ENCODE data around the gene ZNG1A.
"Not testable (repeated sequence)": the region's sequence is repeated elsewhere in the genome, so short reads cannot be mapped to it uniquely, and the experiment has no call there.

The ZNG1A gene

GRCh38 chr9:178140-178825 lies 573 bp downstream of the ZNG1A start:
- DNase-seq (ENCODE audit: low spot score); FAIRE-seq: not testable (repeated sequence)

GRCh38 chr9:169757-170156 lies 9.1 kb downstream of the ZNG1A start:
- DNase-seq (ENCODE audit: low spot score); FAIRE-seq: not testable (repeated sequence)

- FAIRE-seq; DNase-seq (ENCODE audit: low spot score): not testable (repeated sequence)
Observed at GRCh38 chr9:159871-160270, 19.0 kb downstream of the ZNG1A start.

GRCh38 chr9:151173-151572 lies 27.7 kb downstream of the ZNG1A start:
- DNase-seq (ENCODE audit: low spot score); FAIRE-seq: not testable (repeated sequence)

- not testable (repeated sequence) for FAIRE-seq; DNase-seq (ENCODE audit: low spot score)
Observed at GRCh38 chr9:139880-140279, 39.0 kb downstream of the ZNG1A start.

- FAIRE-seq; DNase-seq (ENCODE audit: low spot score): not testable (repeated sequence)
Observed at GRCh38 chr9:117995-118467, 60.8 kb downstream of the ZNG1A start, which contains the start of gene FOXD4. Gene FOXD4, minus strand, starts transcription at chr9:118417. Its CDS starts 298 bp downstream, at chr9:118119.

GRCh38 chr9:117144-117994 lies 61.5 kb downstream of the ZNG1A start:
- not testable (repeated sequence) for FAIRE-seq; DNase-seq (ENCODE audit: low spot score)

GRCh38 chr9:116239-117077 lies 62.4 kb downstream of the ZNG1A start:
- DNase-seq (ENCODE audit: low spot score); FAIRE-seq: not testable (repeated sequence)

- FAIRE-seq; DNase-seq (ENCODE audit: low spot score): not testable (repeated sequence)
Observed at GRCh38 chr9:115118-115451, 63.8 kb downstream of the ZNG1A start.

- DNase-seq (ENCODE audit: low spot score); FAIRE-seq: not testable (repeated sequence)
Observed at GRCh38 chr9:114267-115117, 64.4 kb downstream of the ZNG1A start.

- not testable (repeated sequence) for FAIRE-seq; DNase-seq (ENCODE audit: low spot score)
Observed at GRCh38 chr9:113468-114266, 65.2 kb downstream of the ZNG1A start.

GRCh38 chr9:112589-113467 lies 66.0 kb downstream of the ZNG1A start:
- FAIRE-seq; DNase-seq (ENCODE audit: low spot score): not testable (repeated sequence)

- DNase-seq (ENCODE audit: low spot score); FAIRE-seq: not testable (repeated sequence)
Observed at GRCh38 chr9:110672-111071, 68.2 kb downstream of the ZNG1A start.

GRCh38 chr9:109540-109939 lies 69.3 kb downstream of the ZNG1A start:
- not testable (repeated sequence) for DNase-seq (ENCODE audit: low spot score); FAIRE-seq

- not testable (repeated sequence) for DNase-seq (ENCODE audit: low spot score); FAIRE-seq
Observed at GRCh38 chr9:108742-109495, 69.9 kb downstream of the ZNG1A start.

- DNase-seq (ENCODE audit: low spot score); FAIRE-seq: not testable (repeated sequence)
Observed at GRCh38 chr9:105991-106390, 72.9 kb downstream of the ZNG1A start.

GRCh38 chr9:100430-100829 lies 78.4 kb downstream of the ZNG1A start:
- FAIRE-seq; DNase-seq (ENCODE audit: low spot score): not testable (repeated sequence)

Measured in RCC 7860 (cell line).